Stimulated activated CD4-positive, alpha-beta T cell treated with anti-CD3 and anti-CD28 coated beads, Interleukin-12 subunit alpha, Interleukin-12 subunit beta, amount 100 ng/mL, for 4 hours (primary cell): Measurements from ENCODE around the gene CLINT1.

Source experiments
- DNase-seq: peaks from one replicate; pipeline ENCODE4 v3.0.0-alpha.2; 2020

CLINT1 gene

GRCh38 chr5:157820593-157821252, 38.2 kb downstream of the CLINT1 start:
- DNase-seq: no peak

- no peak for DNase-seq
Observed at GRCh38 chr5:157819502-157820115, 39.3 kb downstream of the CLINT1 start.

GRCh38 chr5:157818368-157818767, 40.6 kb downstream of the CLINT1 start:
- DNase-seq: no peak

- DNase-seq: no peak
Observed at GRCh38 chr5:157817928-157818327, 41.0 kb downstream of the CLINT1 start.

- DNase-seq: no peak
Observed at GRCh38 chr5:157817387-157817702, 41.6 kb downstream of the CLINT1 start.

- no peak for DNase-seq
Observed at GRCh38 chr5:157816682-157817386, 42.1 kb downstream of the CLINT1 start.

GRCh38 chr5:157812086-157812485, 46.9 kb downstream of the CLINT1 start:
- no peak for DNase-seq

- DNase-seq: no peak
Observed at GRCh38 chr5:157808043-157808442, 50.9 kb downstream of the CLINT1 start.

- DNase-seq: no peak
Observed at GRCh38 chr5:157802736-157803135, 56.2 kb downstream of the CLINT1 start.

- no peak for DNase-seq
Observed at GRCh38 chr5:157800137-157800536, 58.8 kb downstream of the CLINT1 start.

GRCh38 chr5:157799578-157799977, 59.4 kb downstream of the CLINT1 start:
- DNase-seq: no peak

- no peak for DNase-seq
Observed at GRCh38 chr5:157793301-157793700, 65.6 kb downstream of the CLINT1 start.

- no peak for DNase-seq
Observed at GRCh38 chr5:157785801-157786200, 73.1 kb downstream of the CLINT1 start.

- no peak for DNase-seq
Observed at GRCh38 chr5:157779221-157779620, 79.7 kb downstream of the CLINT1 start.

GRCh38 chr5:157778121-157778805, 80.7 kb downstream of the CLINT1 start:
- DNase-seq: no peak

GRCh38 chr5:157772127-157772526, 86.8 kb downstream of the CLINT1 start:
- DNase-seq: no peak

GRCh38 chr5:157770665-157771064, 88.3 kb downstream of the CLINT1 start:
- no peak for DNase-seq

- no peak for DNase-seq
Observed at GRCh38 chr5:157767689-157768088, 91.3 kb downstream of the CLINT1 start.

GRCh38 chr5:157766902-157767301, 92.0 kb downstream of the CLINT1 start:
- DNase-seq: no peak

- DNase-seq: no peak
Observed at GRCh38 chr5:157766442-157766841, 92.5 kb downstream of the CLINT1 start.

- DNase-seq: no peak
Observed at GRCh38 chr5:157764531-157764930, 94.4 kb downstream of the CLINT1 start.

GRCh38 chr5:157761690-157762621, 97.0 kb downstream of the CLINT1 start:
- no peak for DNase-seq

GRCh38 chr5:157758706-157759105, 100.2 kb downstream of the CLINT1 start:
- no peak for DNase-seq
